ENCODE results near the gene SRC.

The SRC gene

GRCh38 chr20:37404461-37404890, 58.5 kb downstream of the SRC start:
- in situ Hi-C loops (cut with MboI; ENCODE audit: low pct_unique_long_range_greater_than_20kb, low sequenced_read_pairs, unreplicated experiment), result loop anchor here (10.0 kb wide), 1 partner anchor 120 kb away; the partner anchor contains the start of genes BLCAP and NNAT
- TF ChIP-seq CTCF (IDR thresholded peaks at IDR 0.05; ENCODE audit: extremely low read depth, insufficient read depth, missing control alignments), result no peak
- no peak for DNase-seq (ENCODE audit: low spot score)

GRCh38 chr20:37405351-37405897, 59.5 kb downstream of the SRC start:
- TF ChIP-seq CTCF (IDR thresholded peaks at IDR 0.05; ENCODE audit: extremely low read depth, insufficient read depth, missing control alignments), result no peak
- in situ Hi-C loops (cut with MboI; ENCODE audit: low pct_unique_long_range_greater_than_20kb, low sequenced_read_pairs, unreplicated experiment), result loop anchor here (10.0 kb wide), 1 partner anchor 119 kb away; the partner anchor contains the start of genes BLCAP and NNAT
- no peak for DNase-seq (ENCODE audit: low spot score)

GRCh38 chr20:37406010-37406998, 60.4 kb downstream of the SRC start:
- in situ Hi-C loops (cut with MboI; ENCODE audit: low pct_unique_long_range_greater_than_20kb, low sequenced_read_pairs, unreplicated experiment), result loop anchor here (10.0 kb wide), 1 partner anchor 118 kb away; the partner anchor contains the start of genes BLCAP and NNAT
- no peak for TF ChIP-seq CTCF (IDR thresholded peaks at IDR 0.05; ENCODE audit: extremely low read depth, insufficient read depth, missing control alignments)
- DNase-seq (ENCODE audit: low spot score), result peak; percentile 87

- TF ChIP-seq CTCF (IDR thresholded peaks at IDR 0.05; ENCODE audit: extremely low read depth, insufficient read depth, missing control alignments), result no peak
- DNase-seq (ENCODE audit: low spot score), result no peak
- in situ Hi-C loops (cut with MboI; ENCODE audit: low pct_unique_long_range_greater_than_20kb, low sequenced_read_pairs, unreplicated experiment), result loop anchor here (10.0 kb wide), 1 partner anchor 118 kb away; the partner anchor contains the start of genes BLCAP and NNAT
Observed at GRCh38 chr20:37407019-37407566, 61.2 kb downstream of the SRC start.

GRCh38 chr20:37407573-37408002, 61.6 kb downstream of the SRC start:
- no peak for DNase-seq (ENCODE audit: low spot score)
- no peak for TF ChIP-seq CTCF (IDR thresholded peaks at IDR 0.05; ENCODE audit: extremely low read depth, insufficient read depth, missing control alignments)
- in situ Hi-C loops (cut with MboI; ENCODE audit: low pct_unique_long_range_greater_than_20kb, low sequenced_read_pairs, unreplicated experiment), result loop anchor here (10.0 kb wide), 1 partner anchor 117 kb away; the partner anchor contains the start of genes BLCAP and NNAT
